Testis (tissue), 3 donors: ENCODE measurements around the gene PROSER2. TPM values are rescaled to one million over a fixed set of nuclear protein-coding genes. Genes with fewer than 3 reads are reported as not detected.
"Not testable (repeated sequence)": the region's sequence is repeated elsewhere in the genome, so short reads cannot be mapped to it uniquely, and the experiment has no call there.

Source experiments
- DNase-seq: peaks from one replicate; pipeline ENCODE4 v3.0.0-alpha.2; 2019
- H3K27ac ChIP-seq, 2 donors: fragments of 200-600 bp; sonication (generic); one replicate each; pipeline ENCODE4 v1.5.1; 2019
- H3K27me3 ChIP-seq: fragments of 200-600 bp; sonication (generic); one replicate; pipeline ENCODE4 v1.5.1; 2019
- H3K36me3 ChIP-seq: fragments of 200-600 bp; sonication (generic); one replicate; pipeline ENCODE4 v1.5.1; 2017; ENCODE audit warnings: low read depth; ENCODE audit errors: missing control alignments
- H3K4me1 ChIP-seq: fragments of 200-600 bp; sonication (generic); one replicate; pipeline ENCODE4 v1.5.1; 2019
- H3K4me3 ChIP-seq, 2 donors: fragments of 200-600 bp; sonication (generic); one replicate each; pipeline ENCODE4 v1.5.1; 2017 to 2019
- H3K9me3 ChIP-seq: fragments of 200-600 bp; sonication (generic); one replicate; pipeline ENCODE4 v1.5.1; 2017
- POLR2A ChIP-seq: fragments of 450-650 bp; IDR thresholded peaks from one replicate; pipeline ENCODE4 v1.6.1; 2017; ENCODE audit warnings: antibody characterized with exemption, mild to moderate bottlenecking, moderate library complexity
- WGBS, 2 donors: methylation state at CpG; one replicate each; pipeline ENCODE4 v1.1.5; 2018; 5-methylcytosine and 5-hydroxymethylcytosine counted together
- intact Hi-C: fragments of 100-400 bp; cut with DNase I; formaldehyde crosslinking; loops from one replicate; pipeline ENCODE4 v1.15.1; 2023; ENCODE audit warnings: low total_unique reads
- polyA plus RNA-seq: library from polyadenylated mRNA; stranded (reverse); fragments of 350-450 nt; fragmentation: Illumina TruSeq; extraction: RNeasy Lipid Tissue Mini Kit (QIAGEN cat#74804); gene quantifications from one replicate; pipeline ENCODE4 v1.2.3, GENCODE V29; 2014; ENCODE audit warnings: low read depth, low replicate concordance; ENCODE audit not compliant: insufficient read depth
- total RNA-seq, 2 donors: library from RNA; depleted of rRNA; stranded (reverse); fragments of >200 nt; gene quantifications; one replicate each; pipeline ENCODE4 v1.2.3, GENCODE V29; 2016
- TF ChIP-seq, protein P1 (sequence below), 3 experiments: fragments of 450-650 bp in 2 of 3; fragments of 200-600 bp in 1 of 3; sonication (generic) in 1 of 3; IDR thresholded peaks; one replicate each; pipeline ENCODE4 v1.5.1; 2016 to 2019; ENCODE audit warnings: antibody characterized with exemption in 3 of 3, mild to moderate bottlenecking in 2 of 3, moderate library complexity in 1 of 3

Gene PROSER2
- total and polyA plus RNA-seq, 3 donors from 2014 or later = 7.8 to 21.4 (median 15.6) TPM

DNA sequence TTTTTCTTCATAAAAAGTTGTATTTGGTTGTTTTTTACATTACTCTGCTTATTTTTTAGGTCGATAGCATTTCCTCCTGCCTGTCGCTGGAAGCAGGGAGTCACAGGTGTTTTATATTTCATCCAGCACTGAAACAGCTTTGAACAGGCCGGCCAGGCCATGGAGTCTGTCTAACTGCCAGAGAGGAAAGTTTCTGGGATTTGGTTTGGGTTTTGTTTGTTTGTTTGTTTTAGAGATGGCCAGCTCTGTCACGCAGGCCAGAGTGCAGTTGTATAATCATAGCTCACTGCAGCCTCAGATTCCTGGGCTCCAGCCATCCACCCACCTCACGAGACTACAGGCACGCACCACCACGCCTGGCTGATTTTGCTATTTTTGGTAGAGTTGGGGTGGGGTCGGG lies 23.4 kb downstream of the PROSER2 start:
- Histone ChIP-seq H3K36me3 (no peaks in the 10 kb centered on the region), H3K9me3 (no peaks in the 10 kb centered on the region), H3K27ac (no peak overlapping the region), H3K4me1 (no peaks in the 10 kb centered on the region), H3K27me3 (no peaks in the 10 kb centered on the region), H3K4me3 (no peak overlapping the region)
- 52 to 64% methylated on average over 6 to 8 of the region's 8 CpGs for WGBS, 2 donors
- TF ChIP-seq, protein P1, sequence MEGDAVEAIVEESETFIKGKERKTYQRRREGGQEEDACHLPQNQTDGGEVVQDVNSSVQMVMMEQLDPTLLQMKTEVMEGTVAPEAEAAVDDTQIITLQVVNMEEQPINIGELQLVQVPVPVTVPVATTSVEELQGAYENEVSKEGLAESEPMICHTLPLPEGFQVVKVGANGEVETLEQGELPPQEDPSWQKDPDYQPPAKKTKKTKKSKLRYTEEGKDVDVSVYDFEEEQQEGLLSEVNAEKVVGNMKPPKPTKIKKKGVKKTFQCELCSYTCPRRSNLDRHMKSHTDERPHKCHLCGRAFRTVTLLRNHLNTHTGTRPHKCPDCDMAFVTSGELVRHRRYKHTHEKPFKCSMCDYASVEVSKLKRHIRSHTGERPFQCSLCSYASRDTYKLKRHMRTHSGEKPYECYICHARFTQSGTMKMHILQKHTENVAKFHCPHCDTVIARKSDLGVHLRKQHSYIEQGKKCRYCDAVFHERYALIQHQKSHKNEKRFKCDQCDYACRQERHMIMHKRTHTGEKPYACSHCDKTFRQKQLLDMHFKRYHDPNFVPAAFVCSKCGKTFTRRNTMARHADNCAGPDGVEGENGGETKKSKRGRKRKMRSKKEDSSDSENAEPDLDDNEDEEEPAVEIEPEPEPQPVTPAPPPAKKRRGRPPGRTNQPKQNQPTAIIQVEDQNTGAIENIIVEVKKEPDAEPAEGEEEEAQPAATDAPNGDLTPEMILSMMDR (IDR thresholded peaks at IDR 0.05) = no peak
- no peak for TF ChIP-seq POLR2A
- DNase-seq = peak; percentile 50
- intact Hi-C loops = no loop called here

DNA sequence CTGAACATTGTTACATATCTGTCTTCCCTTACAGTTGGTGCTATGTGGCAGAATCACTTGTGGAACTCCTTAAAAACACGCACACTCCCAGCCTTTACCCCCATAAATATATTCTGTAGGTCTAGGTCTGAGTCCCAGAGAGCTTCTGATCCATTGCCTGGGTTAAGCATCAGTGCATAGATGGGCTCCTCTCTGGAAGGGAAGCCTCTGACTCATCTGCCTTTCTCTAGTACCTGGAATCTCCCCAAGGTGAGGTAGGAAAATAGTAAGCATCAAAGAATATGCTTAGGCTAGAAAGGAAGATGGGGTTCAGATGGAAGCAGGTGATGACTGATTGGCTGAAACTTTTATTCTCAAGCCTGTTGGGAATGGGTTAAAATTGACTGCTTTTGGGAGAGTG lies 26.1 kb downstream of the PROSER2 start:
- H3K36me3 ChIP-seq = no peaks in the 10 kb centered on the region
- 89 to 100% methylated on average over 1 of the region's 1 CpG for WGBS, 2 donors
- DNase-seq = no peak
- H3K9me3 ChIP-seq = no peaks in the 10 kb centered on the region
- no peak overlapping the region for H3K27ac ChIP-seq
- intact Hi-C loops = no loop called here
- no peaks in the 10 kb centered on the region for H3K27me3 ChIP-seq
- TF ChIP-seq, protein P1 (IDR thresholded peaks at IDR 0.05) = no peak
- TF ChIP-seq POLR2A = no peak
- no peak overlapping the region for H3K4me3 ChIP-seq
- H3K4me1 ChIP-seq = no peaks in the 10 kb centered on the region

DNA sequence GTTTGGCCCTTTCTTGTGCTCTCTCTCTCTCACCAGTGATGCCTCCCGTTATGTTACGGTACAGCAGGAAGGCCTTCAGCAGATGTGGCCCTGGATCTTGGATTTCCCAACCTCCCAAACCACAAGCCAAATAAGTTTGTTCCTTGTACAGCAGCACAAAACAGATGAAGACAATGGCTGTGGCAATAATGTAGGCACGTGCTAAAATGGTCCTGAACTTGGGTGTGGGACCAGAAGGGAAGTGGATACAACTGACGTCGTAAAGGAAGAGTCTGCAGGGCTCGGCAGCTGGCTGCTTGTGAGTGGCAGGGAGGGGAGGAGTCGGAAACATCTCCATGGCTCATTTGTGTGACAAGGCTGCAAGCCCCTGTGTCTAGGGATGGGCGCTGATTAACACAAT lies 26.8 kb downstream of the PROSER2 start:
- Histone ChIP-seq H3K36me3 (no peaks in the 10 kb centered on the region), H3K4me3 (no peak overlapping the region), H3K4me1 (no peaks in the 10 kb centered on the region), H3K27ac (no peak overlapping the region), H3K27me3 (no peaks in the 10 kb centered on the region), H3K9me3 (no peaks in the 10 kb centered on the region)
- WGBS, 2 donors = 83% methylated on average over 8 of the region's 8 CpGs
- DNase-seq = peak; percentile 21
- intact Hi-C loops = no loop called here
- TF ChIP-seq, protein P1 (IDR thresholded peaks at IDR 0.05) = no peak
- no peak for TF ChIP-seq POLR2A

DNA sequence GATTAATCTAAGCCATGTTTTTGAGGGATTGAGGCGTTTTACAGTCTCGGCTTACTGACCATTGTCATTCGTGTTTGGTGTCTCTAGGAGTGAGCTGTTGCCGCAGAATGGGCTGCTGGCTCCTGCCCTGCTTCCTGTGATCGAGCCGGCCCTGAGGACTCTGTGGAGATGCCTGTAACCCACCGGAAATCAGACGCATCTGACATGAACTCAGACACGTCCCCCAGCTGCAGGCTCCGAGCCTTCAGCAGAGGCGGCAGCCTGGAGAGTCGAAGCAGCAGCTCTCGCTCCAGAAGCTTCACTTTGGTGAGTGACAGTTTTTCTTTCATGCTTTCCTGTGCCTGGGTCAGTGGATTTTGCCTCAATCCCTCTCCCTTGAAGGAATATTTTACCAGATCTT lies 28.8 kb downstream of the PROSER2 start:
- Histone ChIP-seq H3K9me3 (no peaks in the 10 kb centered on the region), H3K27me3 (no peaks in the 10 kb centered on the region), H3K4me3 (no peak overlapping the region), H3K36me3 (no peaks in the 10 kb centered on the region), H3K27ac (no peak overlapping the region), H3K4me1 (no peaks in the 10 kb centered on the region)
- 89 to 95% methylated on average over 10 to 13 of the region's 13 CpGs for WGBS, 2 donors
- DNase-seq = no peak
- intact Hi-C loops = no loop called here
- TF ChIP-seq, protein P1 (IDR thresholded peaks at IDR 0.05) = no peak
- no peak for TF ChIP-seq POLR2A

DNA sequence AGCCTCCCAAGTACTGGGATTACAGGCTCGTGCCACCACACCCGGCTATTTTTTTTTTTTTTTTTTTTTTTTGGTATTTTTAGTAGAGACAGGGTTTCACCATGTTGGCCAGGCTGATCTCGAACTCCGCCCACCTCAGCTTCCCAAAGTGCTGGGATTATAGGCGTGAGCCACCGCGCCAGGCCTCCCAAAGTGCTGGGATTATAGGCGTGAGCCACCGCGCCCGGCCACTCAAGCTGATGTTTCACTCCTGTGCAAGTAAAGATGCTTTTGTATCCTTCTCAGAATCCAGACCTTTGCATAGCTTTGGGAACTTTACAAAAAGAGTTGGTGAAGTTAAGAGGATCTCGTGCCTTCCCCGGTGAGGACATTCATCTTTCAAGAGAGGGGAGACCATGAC lies 29.5 kb downstream of the PROSER2 start:
- intact Hi-C loops, H3K9me3 ChIP-seq, H3K27ac ChIP-seq, H3K4me3 ChIP-seq, H3K27me3 ChIP-seq, H3K4me1 ChIP-seq, DNase-seq, H3K36me3 ChIP-seq: not testable (repeated sequence)
- 96% methylated on average over 13 of the region's 13 CpGs for WGBS, 2 donors
